HL-60/S4 treated with retinoic acid at 250 ng/mL for 4 days and 3 days (cell line): Measurements from ENCODE around the gene SWT1.
"Not testable (repeated sequence)": the region's sequence is repeated elsewhere in the genome, so short reads cannot be mapped to it uniquely, and the experiment has no call there.

Source experiments
- in situ Hi-C: fragments of 300-500 bp; cut with MboI; formaldehyde crosslinking; loops from 2 replicates; pipeline ENCODE4 v1.7.0; 2022; ENCODE audit warnings: low sequenced_read_pairs

SWT1 gene

DNA sequence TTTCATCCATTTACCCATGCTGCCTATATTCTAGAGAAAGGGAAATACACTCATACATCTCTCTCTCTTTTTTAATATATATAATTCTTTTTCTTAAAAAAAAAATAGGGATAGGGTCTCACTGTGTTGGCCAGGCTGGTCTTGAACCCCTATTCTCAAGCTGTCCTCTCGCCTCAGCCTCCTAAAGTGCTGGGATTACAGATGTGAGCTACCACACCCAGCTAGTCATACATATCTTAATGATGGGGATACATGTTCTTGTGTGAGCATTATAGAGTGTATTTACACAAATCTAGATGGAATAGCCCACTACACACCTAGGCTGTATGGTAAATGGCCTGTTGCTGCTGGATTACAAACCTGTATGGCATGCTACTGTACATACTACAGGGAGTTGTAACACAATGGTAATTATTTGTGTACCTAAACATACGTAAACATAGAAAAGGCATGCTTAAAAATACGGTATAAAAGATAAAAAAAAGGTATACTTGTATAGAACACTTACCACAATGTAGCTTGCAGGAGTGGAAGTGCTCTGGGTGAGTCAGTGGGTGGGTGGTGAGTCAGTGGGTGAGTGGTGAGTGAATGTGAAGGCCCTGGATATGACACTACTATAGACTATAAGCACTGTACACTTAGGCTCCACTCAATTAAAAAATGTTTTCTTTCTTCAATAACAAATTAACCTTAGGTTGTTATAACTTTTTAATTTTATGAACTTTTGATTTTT, 87.2 kb downstream of the SWT1 start:
- in situ Hi-C loops, result no loop called here

DNA sequence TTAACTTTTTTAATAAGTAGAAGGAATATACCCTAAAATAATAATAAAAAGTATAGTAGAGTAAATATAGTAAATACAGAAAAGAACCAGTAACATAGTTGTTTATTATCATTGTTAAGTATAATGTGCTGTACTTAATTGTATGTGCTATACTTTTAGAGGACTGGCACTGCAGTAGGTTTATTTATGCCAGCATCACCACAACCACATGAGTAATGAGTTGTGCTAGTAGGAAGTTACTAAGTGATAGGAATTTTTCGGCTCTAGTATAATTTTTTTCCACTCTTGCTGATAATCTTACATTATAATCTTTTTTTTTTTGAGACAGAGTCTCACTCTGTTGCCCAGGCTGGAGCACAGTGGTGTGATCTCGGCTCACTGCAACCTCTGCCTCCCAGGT, 88.5 kb downstream of the SWT1 start:
- in situ Hi-C loops, result no loop called here

DNA sequence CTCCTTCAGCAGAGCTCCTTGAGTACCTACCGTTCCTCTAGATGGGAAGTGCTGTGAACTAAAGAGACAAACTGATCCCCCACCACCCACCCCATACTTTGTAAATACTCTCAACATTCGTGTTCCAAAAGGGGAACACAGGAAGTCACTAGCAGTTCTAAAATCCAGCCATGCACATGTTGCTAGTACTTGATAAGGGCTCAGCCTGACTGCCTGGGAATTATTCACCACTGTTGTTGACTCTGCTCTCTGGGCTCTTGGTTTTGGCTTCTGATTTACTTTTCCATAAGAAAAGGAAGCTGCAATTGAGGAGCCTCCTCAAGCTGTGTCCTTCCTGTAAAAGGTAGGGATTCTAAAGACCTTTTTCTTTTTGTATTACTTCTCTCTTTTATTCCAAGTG, 92.6 kb downstream of the SWT1 start:
- in situ Hi-C loops, result no loop called here

DNA sequence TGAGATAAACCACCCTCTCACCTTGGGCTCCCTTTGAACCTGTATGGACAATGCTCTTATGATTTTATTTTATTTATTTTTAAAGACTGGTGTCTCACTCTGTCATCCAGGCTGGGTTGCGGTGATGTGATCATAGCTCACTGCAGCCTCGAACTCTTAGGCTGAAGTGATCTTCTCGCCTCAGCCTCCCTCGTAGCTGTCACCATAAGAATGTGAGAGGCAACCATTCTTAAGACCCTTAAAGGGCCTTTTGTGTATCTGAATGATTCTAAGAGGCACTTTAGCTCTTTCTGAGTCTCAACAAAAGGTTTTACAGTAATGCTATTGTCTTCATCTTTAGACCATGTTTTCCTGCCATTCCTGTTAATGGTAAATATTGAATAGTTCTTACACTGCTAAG, 93.1 kb downstream of the SWT1 start:
- in situ Hi-C loops, result no loop called here

DNA sequence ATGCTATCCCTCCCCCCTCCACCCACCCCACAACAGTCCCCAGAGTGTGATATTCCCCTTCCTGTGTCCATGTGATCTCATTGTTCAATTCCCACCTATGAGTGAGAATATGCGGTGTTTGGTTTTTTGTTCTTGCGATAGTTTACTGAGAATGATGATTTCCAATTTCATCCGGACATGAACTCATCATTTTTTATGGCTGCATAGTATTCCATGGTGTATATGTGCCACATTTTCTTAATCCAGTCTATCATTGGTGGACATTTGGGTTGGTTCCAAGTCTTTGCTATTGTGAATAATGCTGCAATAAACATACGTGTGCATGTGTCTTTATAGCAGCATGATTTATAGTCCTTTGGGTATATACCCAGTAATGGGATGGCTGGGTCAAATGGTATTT, 95.0 kb downstream of the SWT1 start:
- in situ Hi-C loops, result not testable (repeated sequence)

DNA sequence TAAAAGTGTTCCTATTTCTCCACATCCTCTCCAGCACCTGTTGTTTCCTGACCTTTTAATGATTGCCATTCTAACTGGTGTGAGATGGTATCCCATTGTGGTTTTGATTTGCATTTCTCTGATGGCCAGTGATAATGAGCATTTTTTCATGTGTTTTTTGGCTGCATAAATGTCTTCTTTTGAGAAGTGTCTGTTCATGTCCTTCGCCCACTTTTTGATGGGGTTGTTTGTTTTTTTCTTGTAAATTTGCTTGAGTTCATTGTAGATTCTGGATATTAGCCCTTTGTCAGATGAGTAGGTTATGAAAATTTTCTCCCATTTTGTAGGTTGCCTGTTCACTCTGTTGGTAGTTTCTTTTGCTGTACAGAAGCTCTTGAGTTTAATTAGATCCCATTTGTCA, 95.4 kb downstream of the SWT1 start:
- in situ Hi-C loops, result not testable (repeated sequence)

DNA sequence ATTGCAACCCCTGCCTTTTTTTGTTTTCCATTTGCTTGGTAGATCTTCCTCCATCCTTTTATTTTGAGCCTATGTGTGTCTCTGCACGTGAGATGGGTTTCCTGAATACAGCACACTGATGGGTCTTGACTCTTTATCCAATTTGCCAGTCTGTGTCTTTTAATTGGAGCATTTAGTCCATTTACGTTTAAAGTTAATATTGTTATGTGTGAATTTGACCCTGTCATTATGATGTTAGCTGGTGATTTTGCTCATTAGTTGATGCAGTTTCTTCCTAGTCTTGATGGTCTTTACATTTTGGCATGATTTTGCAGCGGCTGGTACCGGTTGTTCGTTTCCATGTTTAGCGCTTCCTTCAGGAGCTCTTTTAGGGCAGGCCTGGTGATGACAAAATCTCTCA, 98.6 kb downstream of the SWT1 start:
- in situ Hi-C loops, result not testable (repeated sequence)

DNA sequence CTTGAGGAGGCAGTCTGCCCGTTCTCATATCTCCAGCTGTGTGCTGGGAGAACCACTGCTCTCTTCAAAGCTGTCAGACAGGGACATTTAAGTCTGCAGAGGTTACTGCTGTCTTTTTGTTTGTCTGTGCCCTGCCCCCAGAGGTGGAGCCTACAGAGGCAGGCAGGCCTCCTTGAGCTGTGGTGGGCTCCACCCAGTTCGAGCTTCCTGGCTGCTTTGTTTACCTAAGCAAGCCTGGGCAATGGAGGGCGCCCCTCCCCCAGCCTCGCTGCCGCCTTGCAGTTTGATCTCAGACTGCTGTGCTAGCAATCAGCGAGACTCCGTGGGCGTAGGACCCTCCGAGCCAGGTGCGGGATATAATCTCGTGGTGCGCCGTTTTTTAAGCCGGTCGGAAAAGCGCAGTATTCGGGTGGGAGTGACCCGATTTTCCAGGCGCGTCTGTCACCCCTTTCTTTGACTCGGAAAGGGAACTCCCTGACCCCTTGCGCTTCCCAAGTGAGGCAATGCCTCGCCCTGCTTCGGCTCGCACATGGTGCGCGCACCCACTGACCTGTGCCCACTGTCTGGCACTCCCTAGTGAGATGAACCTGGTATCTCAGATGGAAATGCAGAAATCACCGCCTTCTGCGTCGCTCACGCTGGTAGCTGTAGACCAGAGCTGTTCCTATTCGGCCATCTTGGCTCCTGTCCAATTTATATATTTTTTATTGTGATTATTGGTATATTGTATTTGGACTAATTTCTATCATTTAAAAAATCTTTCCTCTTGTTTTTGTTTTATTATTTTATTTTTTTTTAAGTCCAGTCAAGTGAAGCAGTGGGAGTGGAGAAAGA, 100.4 kb downstream of the SWT1 start:
- in situ Hi-C loops, result not testable (repeated sequence)

DNA sequence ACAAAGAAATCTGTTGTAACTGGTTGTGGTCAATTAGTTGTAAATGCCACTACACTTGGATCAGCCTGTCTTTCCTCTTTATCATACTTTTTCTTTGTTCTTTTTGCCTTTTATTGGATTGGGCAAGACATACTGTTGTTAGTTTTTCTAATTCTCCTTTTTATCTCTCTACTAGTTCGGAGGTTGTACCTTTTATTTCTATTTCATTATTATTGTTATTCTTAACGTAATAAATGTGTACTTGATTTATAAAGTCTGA, 100.9 kb downstream of the SWT1 start:
- in situ Hi-C loops, result no loop called here

DNA sequence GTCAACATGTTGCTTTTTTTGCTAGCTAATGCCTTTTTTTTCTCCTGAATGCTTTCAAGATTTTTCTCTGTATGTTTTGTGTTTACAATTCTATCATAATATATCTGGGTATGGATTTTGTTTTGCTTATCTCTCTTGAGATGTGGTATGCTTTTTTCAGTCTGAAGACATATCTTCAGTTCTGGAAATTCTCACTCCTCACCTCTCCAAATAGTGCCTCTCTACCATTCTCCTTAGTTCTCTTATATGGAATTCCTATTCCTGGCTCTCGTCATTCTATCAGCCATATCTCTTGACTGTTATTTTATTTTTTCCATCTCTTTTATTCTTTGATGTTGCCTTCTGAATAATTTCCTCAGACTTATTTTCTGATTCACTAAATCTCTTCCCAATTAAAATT, 101.7 kb downstream of the SWT1 start:
- in situ Hi-C loops, result no loop called here

DNA sequence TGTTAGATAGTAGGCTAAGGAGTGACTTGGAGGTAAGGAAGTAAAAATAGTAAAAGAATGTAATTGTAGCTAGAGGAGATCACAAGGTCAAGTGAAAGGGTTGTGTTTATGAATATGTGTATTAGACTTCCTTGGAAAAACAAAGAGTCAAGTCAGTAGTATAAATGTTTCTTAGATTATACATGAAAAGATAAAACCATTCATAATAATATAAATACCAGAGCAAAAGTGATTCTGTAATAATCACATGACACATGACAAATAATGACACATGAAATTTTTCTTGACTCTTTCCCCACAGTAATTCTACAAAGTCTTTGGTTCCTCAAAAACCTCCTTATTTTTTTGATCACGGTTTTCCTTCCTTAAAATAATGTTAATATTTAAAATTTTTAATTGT, 103.6 kb downstream of the SWT1 start:
- in situ Hi-C loops, result no loop called here

DNA sequence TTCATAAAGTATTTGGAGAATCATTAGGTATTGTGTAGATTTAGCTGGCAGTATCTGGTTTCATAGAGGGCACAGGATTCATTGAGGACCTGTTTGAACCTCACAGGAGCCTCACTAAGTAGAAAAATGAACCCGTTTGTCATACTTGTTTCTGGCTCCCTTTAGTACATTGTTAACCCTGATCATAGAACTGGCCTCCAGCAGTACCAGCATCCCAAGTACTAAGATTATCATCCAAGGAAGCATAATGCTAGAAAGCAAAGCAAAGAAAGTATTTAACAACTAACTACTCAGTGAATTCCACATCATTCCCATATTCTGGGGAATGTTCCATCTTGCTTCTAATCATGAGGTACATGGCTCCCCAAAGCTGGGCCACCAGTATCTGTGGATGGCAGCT, 105.2 kb downstream of the SWT1 start:
- in situ Hi-C loops, result no loop called here

DNA sequence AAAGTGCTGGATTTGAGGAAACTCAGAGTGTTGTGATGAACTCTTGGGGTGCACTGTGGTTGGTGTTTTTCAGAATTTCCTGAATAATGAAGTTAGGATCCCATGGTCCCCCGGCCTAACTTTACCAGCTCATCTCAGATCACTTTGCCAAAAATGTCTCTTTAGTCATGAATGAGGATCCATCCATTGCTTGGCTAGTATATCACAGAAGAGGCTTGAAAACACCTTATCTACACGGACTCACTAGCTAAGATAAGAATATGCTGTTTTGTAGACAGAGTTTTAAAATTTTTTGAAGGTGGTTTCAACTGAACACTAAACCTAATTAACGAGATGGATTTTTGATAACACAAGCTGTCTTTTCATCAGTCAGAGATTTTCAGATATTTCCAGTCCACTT, 106.3 kb downstream of the SWT1 start:
- in situ Hi-C loops, result no loop called here

DNA sequence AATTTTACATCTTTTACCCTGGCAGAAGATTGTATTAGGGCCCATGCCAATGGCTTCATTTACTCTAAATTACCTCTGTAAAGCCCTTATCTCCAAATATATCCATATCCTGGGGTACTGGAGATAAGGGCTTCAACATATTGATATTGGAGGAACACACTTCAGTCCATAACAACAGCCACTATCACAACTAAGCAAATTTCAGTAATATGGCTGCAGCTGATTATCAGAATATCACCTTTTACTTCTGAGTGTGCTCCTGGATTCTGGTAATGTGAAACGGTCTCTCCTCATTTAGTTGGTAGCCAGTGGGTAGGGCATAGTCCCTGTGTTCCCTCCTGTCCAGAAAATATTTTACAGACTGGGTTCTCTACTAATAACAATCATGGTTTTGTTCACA, 106.8 kb downstream of the SWT1 start:
- in situ Hi-C loops, result no loop called here

DNA sequence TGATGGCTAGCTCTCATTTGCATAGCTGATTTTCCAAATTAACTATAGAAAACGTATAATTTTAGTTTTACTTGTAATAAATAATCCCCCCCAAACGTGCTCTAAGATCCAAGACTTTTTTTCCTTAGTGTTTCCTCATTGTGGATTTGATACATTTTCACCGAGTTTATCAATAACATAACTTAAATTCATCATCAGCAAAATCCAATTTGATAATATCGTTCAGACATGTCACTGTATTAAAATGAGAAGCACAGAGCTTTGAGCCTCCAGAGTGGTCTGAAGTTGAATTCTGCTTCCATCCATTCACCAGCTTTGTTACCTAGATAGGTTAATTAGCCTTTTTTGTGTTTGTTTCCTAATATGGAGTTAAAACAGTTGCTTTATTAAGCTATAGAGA, 108.3 kb downstream of the SWT1 start:
- in situ Hi-C loops, result no loop called here

DNA sequence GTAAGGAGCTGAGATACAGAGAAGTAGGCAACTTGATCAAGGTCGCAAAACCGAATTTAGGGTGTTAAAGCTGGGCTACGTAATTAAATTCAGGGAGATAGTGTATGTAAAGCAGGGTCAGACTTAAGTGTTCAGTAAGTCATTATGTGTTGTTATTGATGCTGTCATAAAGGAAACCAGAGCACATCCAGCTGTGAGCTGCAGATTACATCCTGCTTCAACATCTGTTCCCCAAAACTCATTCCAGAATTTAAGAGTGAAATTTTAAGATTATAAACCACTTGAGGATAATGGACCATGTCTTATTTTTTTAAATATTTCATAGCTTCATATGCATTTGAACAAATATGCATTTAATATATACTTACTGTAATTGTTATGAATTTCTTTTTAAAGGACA, 110.3 kb downstream of the SWT1 start:
- in situ Hi-C loops, result no loop called here

DNA sequence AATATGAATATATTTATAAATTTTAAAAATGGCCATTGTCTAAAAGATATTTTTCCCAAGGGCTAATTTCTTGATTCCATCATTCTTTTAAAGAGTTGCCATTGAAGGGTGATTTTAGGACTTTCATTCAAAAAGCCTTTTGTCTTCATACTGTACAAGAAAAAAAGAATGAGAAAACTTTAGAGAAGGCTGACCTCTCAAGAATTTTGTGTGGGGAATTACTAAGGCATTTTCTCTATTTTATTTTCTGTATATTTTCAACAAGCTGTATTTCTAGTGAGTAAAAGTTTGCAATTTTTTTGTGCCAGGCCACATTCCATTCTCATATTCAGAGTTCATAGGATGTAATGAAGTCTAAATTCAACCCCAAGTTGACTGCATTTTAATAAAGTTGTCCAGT, 110.7 kb downstream of the SWT1 start:
- in situ Hi-C loops, result no loop called here

DNA sequence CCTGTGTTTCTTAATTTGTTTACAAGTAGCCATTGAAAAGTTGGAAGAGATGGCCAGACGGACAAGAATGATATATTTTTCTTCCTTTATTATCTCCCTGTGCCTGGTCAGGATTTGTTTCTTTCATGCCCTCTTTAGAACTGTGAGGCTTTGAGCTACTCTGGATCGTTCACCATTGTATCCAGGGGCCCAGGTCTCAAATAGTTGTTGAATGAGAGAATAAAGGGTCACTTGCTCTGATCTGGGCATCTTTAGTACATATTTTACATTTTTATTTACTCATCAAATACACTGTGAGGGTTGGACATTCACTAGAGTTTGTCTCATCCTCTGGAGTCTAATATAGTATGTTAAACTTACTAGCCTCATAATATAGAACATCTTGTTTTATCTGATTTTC, 111.4 kb downstream of the SWT1 start:
- in situ Hi-C loops, result no loop called here

DNA sequence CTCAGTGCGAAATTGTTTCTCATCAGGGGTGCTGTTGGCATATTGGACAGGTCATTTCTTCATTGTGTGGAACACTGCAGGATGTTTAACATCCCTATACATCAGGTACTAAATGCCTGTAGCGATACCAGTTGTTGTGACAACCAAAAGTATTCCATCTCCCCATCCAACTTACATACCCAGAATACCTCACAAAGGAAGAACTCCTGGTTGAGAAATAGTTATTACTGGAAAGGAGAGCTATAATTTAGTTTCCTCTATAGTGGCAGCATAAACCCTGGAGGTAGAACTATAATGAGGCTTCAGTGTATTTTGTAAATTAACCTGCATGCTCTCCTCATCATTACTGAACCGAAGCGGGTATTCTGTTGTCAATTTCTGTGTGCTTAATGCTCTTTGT, 115.0 kb downstream of the SWT1 start:
- in situ Hi-C loops, result no loop called here

DNA sequence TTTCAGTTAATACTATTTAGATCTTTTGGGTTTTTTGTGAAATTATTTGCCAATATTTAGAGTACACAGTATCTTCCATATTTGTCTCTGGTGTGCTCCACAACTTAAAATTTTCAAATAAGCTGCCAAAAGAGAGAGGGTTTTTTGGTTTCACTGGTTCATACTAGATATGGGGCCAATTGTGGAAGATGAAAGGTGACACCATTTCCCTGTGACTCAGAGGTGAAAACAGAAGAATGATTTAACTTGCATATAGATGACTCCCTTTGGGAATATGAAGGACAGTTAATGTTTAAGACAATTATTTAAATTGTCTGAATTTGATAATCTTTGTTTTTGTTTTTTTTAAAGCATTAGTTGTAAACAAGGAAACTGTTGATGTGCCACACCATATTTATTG, 122.6 kb downstream of the SWT1 start:
- in situ Hi-C loops, result no loop called here

DNA sequence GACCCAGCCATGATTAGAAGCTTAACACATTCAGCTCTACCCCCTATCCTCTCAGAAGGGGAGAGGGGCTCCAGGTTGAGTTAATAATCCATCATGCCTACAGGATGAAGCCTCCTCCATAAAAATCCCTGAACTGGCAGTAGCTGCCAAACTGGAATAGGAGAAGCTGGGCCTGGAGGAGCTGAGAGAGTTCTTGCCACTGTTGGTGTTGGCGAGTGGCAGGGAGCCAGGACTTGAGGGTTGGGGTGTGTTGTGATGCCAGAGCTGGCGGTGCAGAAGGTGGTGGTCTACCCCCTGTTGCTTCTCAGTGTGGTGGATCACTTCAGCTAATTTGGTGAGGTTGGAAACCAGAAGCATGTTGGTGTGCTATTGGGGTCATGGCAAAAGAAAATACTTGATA, 123.6 kb downstream of the SWT1 start:
- in situ Hi-C loops, result no loop called here

DNA sequence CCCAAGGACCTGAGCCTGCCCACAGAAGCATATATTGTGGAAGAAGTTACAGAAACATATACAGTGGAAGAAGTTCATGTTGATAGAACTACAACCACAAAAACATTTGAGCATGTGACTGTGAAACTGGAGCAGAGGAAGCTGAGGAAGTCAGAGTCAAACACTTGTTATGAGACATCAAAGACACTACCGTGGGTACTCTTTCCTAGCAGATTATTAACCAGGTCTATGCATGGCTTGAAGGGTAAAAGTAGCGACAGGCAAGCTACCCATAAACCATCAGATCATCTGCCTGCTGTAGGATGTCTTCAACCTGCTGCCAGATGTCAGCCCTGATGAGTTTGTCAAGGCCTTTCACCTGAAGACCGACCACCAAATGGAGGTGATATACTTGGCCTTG, 124.3 kb downstream of the SWT1 start:
- in situ Hi-C loops, result no loop called here

DNA sequence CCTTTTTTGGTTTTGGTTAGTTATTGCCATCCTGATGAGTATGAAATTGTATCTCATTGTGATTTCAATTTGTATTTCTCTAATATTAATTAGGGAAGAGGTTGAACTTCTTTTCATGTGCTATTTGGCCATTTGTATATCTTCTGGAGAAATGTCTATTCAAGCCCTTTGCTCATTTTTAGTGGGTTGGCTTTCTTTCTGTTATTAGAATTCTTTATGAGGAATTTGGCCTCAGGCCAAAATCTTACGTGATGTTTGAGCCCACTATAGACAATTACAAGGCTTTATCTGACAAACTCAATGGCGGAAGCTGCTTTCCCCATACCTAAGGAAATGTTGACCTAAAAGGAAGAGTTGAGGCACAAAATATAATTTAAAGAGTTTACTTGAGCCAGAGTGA, 127.1 kb downstream of the SWT1 start:
- in situ Hi-C loops, result no loop called here
